Neural progenitor cell (in vitro differentiated cells): ENCODE data around the gene RAB42. TPM values are rescaled to one million over a fixed set of nuclear protein-coding genes. Genes with fewer than 3 reads are reported as not detected.

Experiments used
- DNase-seq: peaks from one replicate; pipeline ENCODE4 v3.0.0-alpha.2; 2016; ENCODE audit warnings: low spot score
- H2AFZ ChIP-seq: fragments of 200-600 bp; sonication (generic); replicated peaks from 2 replicates; pipeline ENCODE4 v1.6.1; 2016; ENCODE audit warnings: antibody characterized with exemption
- H3F3A ChIP-seq: fragments of 200-600 bp; sonication (generic); 2 replicates; pipeline ENCODE4 v1.6.1; 2016; ENCODE audit warnings: antibody characterized with exemption, low read depth
- H3K27ac ChIP-seq: fragments of 200-600 bp; sonication (generic); 2 replicates; pipeline ENCODE4 v1.5.1; 2016; ENCODE audit warnings: mild to moderate bottlenecking
- H3K27me3 ChIP-seq: fragments of 200-600 bp; sonication (generic); 2 replicates; pipeline ENCODE4 v1.6.1; 2016; ENCODE audit warnings: mild to moderate bottlenecking, moderate library complexity
- H3K36me3 ChIP-seq: fragments of 200-600 bp; sonication (generic); 2 replicates; pipeline ENCODE4 v1.5.1; 2016
- H3K4me1 ChIP-seq: fragments of 200-600 bp; sonication (generic); 2 replicates; pipeline ENCODE4 v1.6.1; 2016; ENCODE audit warnings: mixed run types
- H3K4me2 ChIP-seq: fragments of 200-600 bp; sonication (generic); 2 replicates; pipeline ENCODE4 v1.6.1; 2016
- H3K4me3 ChIP-seq: fragments of 200-600 bp; sonication (generic); 2 replicates; pipeline ENCODE4 v1.5.1; 2016
- H3K79me2 ChIP-seq: fragments of 200-600 bp; sonication (generic); 2 replicates; pipeline ENCODE4 v1.6.1; 2016; ENCODE audit warnings: low read depth
- H3K9ac ChIP-seq: fragments of 200-600 bp; sonication (generic); 2 replicates; pipeline ENCODE4 v1.6.1; 2016
- H3K9me3 ChIP-seq: fragments of 200-600 bp; sonication (generic); 2 replicates; pipeline ENCODE4 v1.5.1; 2016; ENCODE audit warnings: low read depth
- H4K20me1 ChIP-seq: fragments of 200-600 bp; sonication (generic); 2 replicates; pipeline ENCODE4 v1.6.1; 2016; ENCODE audit warnings: low read depth
- H3K27ac Mint-ChIP-seq: 3 replicates; pipeline ENCODE4 v1.8.0; 2021; ENCODE audit warnings: mixed read lengths
- H3K27me3 Mint-ChIP-seq: 2 replicates; pipeline ENCODE4 v1.8.0; 2022; ENCODE audit warnings: low read depth, mild to moderate bottlenecking, inconsistent platforms, moderate library complexity, mixed read lengths; ENCODE audit not compliant: insufficient read depth
- H3K36me3 Mint-ChIP-seq: 3 replicates; pipeline ENCODE4 v1.8.0; 2021; ENCODE audit warnings: mixed read lengths
- H3K4me1 Mint-ChIP-seq: 3 replicates; pipeline ENCODE4 v1.8.0; 2021; ENCODE audit warnings: mixed read lengths
- H3K4me3 Mint-ChIP-seq: 3 replicates; pipeline ENCODE4 v1.8.0; 2021; ENCODE audit warnings: mild to moderate bottlenecking, moderate library complexity, mixed read lengths
- H3K9me3 Mint-ChIP-seq: 3 replicates; pipeline ENCODE4 v1.8.0; 2020; ENCODE audit warnings: mixed read lengths
- EZH2 ChIP-seq: fragments of 200-600 bp; sonication (generic); IDR thresholded peaks from 2 replicates; pipeline ENCODE4 v1.6.1; 2017; ENCODE audit warnings: antibody characterized with exemption, mild to moderate bottlenecking, moderate library complexity
- EZH2phosphoT487 ChIP-seq: fragments of 200-600 bp; sonication (generic); IDR thresholded peaks from 2 replicates; pipeline ENCODE4 v1.6.1; 2017; ENCODE audit warnings: antibody characterized with exemption
- total RNA-seq: library from RNA; depleted of rRNA; stranded (reverse); fragments of >200 nt; gene quantifications from 2 replicates; pipeline ENCODE4 v1.2.3, GENCODE V29; 2015; ENCODE audit warnings: low replicate concordance
- TF ChIP-seq, protein P1 (sequence below): fragments of 200-600 bp; sonication (generic); IDR thresholded peaks from 2 replicates; pipeline ENCODE4 v1.5.1; 2017; ENCODE audit warnings: antibody characterized with exemption, mild to moderate bottlenecking

RAB42 gene
- total RNA-seq, 1 donor from 2014 or later: 2.2 TPM

DNA sequence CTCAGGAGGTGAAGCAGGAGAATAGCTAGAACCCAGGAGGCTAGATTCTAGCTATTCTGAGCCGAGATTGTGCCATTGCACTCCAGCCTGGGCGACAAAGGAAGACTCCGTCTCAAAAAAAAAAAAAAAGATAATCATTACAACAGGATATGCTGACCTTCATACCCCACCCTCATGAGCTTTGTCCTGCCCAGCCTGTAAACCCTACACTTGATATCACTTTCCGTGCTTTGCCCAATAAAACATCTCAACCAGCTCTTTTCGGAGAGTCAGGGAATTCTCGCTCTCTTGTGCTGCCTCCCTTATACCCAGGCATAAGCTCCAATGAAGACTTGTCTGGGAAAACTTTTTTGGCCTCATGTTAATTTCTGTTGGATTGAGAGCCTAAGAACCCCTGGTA lies 40.7 kb upstream of the RAB42 start:
- no peaks in the 10 kb centered on the region for H3K9me3 ChIP-seq
- H3K4me2 ChIP-seq: no peak overlapping the region
- H3K27me3 Mint-ChIP-seq: peaks cover 5% of the 10 kb centered on the region
- H3F3A ChIP-seq: peaks cover 4% of the 10 kb centered on the region
- no peak overlapping the region for H3K9ac ChIP-seq
- no peaks in the 10 kb centered on the region for H3K27me3 ChIP-seq
- H3K79me2 ChIP-seq: peaks cover 14% of the 10 kb centered on the region
- H3K27ac ChIP-seq: no peak overlapping the region
- H3K36me3 Mint-ChIP-seq: peaks cover 6% of the 10 kb centered on the region
- TF ChIP-seq EZH2phosphoT487 (no peak), EZH2 (no peak)
- TF ChIP-seq, protein P1, sequence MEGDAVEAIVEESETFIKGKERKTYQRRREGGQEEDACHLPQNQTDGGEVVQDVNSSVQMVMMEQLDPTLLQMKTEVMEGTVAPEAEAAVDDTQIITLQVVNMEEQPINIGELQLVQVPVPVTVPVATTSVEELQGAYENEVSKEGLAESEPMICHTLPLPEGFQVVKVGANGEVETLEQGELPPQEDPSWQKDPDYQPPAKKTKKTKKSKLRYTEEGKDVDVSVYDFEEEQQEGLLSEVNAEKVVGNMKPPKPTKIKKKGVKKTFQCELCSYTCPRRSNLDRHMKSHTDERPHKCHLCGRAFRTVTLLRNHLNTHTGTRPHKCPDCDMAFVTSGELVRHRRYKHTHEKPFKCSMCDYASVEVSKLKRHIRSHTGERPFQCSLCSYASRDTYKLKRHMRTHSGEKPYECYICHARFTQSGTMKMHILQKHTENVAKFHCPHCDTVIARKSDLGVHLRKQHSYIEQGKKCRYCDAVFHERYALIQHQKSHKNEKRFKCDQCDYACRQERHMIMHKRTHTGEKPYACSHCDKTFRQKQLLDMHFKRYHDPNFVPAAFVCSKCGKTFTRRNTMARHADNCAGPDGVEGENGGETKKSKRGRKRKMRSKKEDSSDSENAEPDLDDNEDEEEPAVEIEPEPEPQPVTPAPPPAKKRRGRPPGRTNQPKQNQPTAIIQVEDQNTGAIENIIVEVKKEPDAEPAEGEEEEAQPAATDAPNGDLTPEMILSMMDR: no peak
- H3K9me3 Mint-ChIP-seq: no peaks in the 10 kb centered on the region
- H3K36me3 ChIP-seq: no peaks in the 10 kb centered on the region
- H3K27ac Mint-ChIP-seq: no peak overlapping the region
- H2AFZ ChIP-seq: peak overlapping the region; percentile 50
- no peaks in the 10 kb centered on the region for H4K20me1 ChIP-seq
- no peak overlapping the region for H3K4me3 ChIP-seq
- DNase-seq: no peak
- H3K4me1 ChIP-seq: peaks cover 8% of the 10 kb centered on the region
- H3K4me1 Mint-ChIP-seq: peaks cover 6% of the 10 kb centered on the region
- no peak overlapping the region for H3K4me3 Mint-ChIP-seq

DNA sequence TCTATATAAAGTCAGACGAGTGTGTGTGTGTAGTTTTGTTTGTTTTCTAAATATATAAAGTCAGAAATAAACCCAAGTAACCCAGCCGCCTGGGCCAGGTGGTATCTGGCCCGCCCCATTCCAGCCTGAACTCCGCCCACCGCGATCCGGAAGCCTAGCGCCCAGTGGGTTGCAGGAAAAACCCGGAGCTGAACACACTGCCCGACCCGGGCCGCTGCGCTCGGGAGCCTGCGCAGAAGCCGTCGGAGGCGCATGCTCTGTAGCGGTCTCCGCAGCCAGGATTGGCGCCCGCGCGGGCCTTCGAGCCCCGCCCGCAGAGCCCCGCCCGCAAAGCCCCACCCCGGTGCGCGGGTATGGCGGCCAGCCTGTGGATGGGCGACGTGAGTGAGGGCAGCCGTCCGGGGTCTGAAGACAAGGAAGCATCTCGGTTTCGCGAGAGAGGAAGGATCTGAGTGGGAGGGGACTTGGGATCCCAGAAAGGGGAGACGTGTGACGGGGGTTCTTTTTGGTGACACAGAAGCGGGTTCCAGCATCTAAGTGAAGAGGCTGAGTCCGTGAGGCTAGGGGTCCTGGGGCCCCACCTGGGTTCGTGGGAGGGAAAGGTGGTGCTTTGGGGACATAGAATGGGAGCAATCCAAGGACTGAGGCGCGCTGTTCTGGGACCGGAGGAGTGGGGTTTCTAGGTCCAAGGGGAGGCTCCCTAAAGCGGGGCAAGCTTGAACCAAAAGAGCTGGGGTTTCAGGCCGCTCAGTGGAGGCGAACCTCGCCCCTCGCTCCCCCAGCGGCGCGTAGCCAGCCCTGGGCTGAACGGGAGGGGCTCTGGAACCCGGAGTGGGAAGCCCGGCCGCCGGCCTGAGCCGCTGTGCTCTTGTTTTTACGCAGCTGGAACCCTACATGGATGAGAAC lies 39.1 kb upstream of the RAB42 start, which contains the start of gene TRNAU1AP:
Gene TRNAU1AP, plus strand, starts transcription at position 328 of the 906 bp plus-strand sequence. Its CDS starts 26 bp downstream, at position 354.
- peak; percentile 98 for DNase-seq
- Mint-ChIP-seq H3K4me1 (peaks cover 6% of the 10 kb centered on the region), H3K27me3 (peaks cover 5% of the 10 kb centered on the region), H3K27ac (peak within 1 kb of the TSS; percentile 82), H3K36me3 (peaks cover 6% of the 10 kb centered on the region), H3K9me3 (no peaks in the 10 kb centered on the region), H3K4me3 (peak within 1 kb of the TSS; percentile 96)
- Histone ChIP-seq H3K27me3 (no peaks in the 10 kb centered on the region), H3K9ac (peak within 1 kb of the TSS; percentile 60), H3K79me2 (peaks cover 14% of the 10 kb centered on the region), H3K4me3 (peak within 1 kb of the TSS; percentile 81), H3K27ac (no peak within 1 kb of the TSS), H3K4me2 (peak within 1 kb of the TSS; percentile 86), H2AFZ (peak within 1 kb of the TSS; percentile 89), H3K9me3 (no peaks in the 10 kb centered on the region), H3K4me1 (peaks cover 8% of the 10 kb centered on the region), H4K20me1 (no peaks in the 10 kb centered on the region), H3K36me3 (no peaks in the 10 kb centered on the region), H3F3A (peaks cover 4% of the 10 kb centered on the region)
- TF ChIP-seq, protein P1: no peak
- TF ChIP-seq EZH2phosphoT487 (no peak), EZH2 (peak; percentile 37)

DNA sequence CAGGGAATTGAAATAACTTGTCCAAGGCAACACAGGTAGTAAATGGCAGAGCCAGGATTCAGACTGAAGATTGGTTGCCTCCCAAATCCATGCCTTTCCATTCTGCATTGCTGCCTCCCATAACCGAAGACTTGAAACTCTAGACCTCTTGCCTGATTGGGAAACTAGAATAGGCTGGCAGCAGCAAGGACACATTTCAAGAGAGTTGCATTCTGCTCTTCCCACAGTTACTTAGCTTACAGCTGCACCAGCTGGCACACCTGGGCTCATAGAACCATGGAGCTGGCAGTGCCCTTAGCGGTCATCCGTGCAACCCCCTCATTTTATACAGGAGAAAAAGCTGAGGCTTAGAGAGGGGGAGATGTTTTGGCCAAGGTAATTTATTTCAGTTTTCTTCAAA lies 31.2 kb upstream of the RAB42 start:
- Histone ChIP-seq H3K4me1 (no peaks in the 10 kb centered on the region), H3F3A (no peaks in the 10 kb centered on the region), H3K79me2 (no peaks in the 10 kb centered on the region), H3K36me3 (no peaks in the 10 kb centered on the region), H2AFZ (no peak overlapping the region), H3K4me3 (no peak overlapping the region), H3K9me3 (no peaks in the 10 kb centered on the region), H4K20me1 (no peaks in the 10 kb centered on the region), H3K27ac (no peak overlapping the region), H3K27me3 (no peaks in the 10 kb centered on the region), H3K4me2 (no peak overlapping the region), H3K9ac (no peak overlapping the region)
- Mint-ChIP-seq H3K4me1 (no peaks in the 10 kb centered on the region), H3K27ac (no peak overlapping the region), H3K36me3 (peaks cover 14% of the 10 kb centered on the region), H3K27me3 (peaks cover 4% of the 10 kb centered on the region), H3K9me3 (no peaks in the 10 kb centered on the region), H3K4me3 (no peak overlapping the region)
- TF ChIP-seq EZH2phosphoT487 (no peak), EZH2 (no peak)
- TF ChIP-seq, protein P1: no peak
- no peak for DNase-seq
